HL-60 (cell line): ENCODE data around the gene PON3.

ENCODE experiments used
- DNase-seq, 2 experiments: peaks; one replicate each; pipeline ENCODE4 v3.0.0-alpha.2; 2010 to 2020; ENCODE audit warnings: low read depth in 1 of 2, low spot score in 1 of 2
- H3K27ac ChIP-seq: fragments of 250-450 bp; sonication (Bioruptor Pico); replicated peaks from 2 replicates; pipeline ENCODE4 v1.5.1; 2020; ENCODE audit warnings: mild to moderate bottlenecking, moderate library complexity
- H3K27me3 ChIP-seq: fragments of 250-450 bp; sonication (Bioruptor Pico); 2 replicates; pipeline ENCODE4 v1.5.1; 2021; ENCODE audit warnings: mild to moderate bottlenecking, moderate library complexity; ENCODE audit not compliant: insufficient read depth, poor library complexity, severe bottlenecking
- H3K4me3 ChIP-seq: replicated peaks from 2 replicates; pipeline ENCODE4 v1.5.1; 2011; ENCODE audit warnings: mild to moderate bottlenecking, control low read depth, low read length; ENCODE audit not compliant: insufficient read depth
- GABPA ChIP-seq: IDR thresholded peaks from 2 replicates; pipeline ENCODE4 v1.6.1; 2012; ENCODE audit warnings: low read depth
- POLR2AphosphoS5 ChIP-seq: IDR thresholded peaks from 2 replicates; pipeline ENCODE4 v1.6.1; 2012; ENCODE audit warnings: low read depth
- SPI1 ChIP-seq: IDR thresholded peaks from 2 replicates; pipeline ENCODE4 v1.6.1; 2012; ENCODE audit warnings: low read depth, mild to moderate bottlenecking, borderline replicate concordance
- TF ChIP-seq, protein P1 (sequence below): IDR thresholded peaks from 2 replicates; pipeline ENCODE4 v1.6.1; 2012; ENCODE audit warnings: low read depth; ENCODE audit not compliant: insufficient replicate concordance
- TF ChIP-seq, protein P2 (sequence below): IDR thresholded peaks from one replicate; pipeline ENCODE4 v1.5.1; 2011; ENCODE audit warnings: low read length, control low read depth, inconsistent platforms; ENCODE audit not compliant: insufficient read depth

The PON3 gene

DNA sequence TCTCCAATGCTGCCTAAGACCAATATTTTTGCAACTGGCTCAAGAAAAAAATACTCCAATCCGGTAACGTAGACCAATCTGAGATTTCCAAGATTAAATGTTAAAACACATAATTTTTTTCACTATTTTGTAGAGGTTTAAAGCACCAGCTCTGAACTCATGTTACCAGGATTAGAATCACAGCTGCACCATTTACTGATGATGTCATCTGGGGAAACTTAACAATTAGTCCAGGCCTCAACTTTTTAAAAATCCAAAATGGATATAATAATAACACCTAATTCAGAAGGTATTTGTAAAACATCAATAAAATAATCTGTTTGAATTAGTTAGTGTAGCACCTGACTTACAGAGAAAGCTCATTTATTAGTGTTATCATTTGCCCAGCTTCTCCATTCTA is 86.2 kb downstream of the PON3 start:
- H3K4me3 ChIP-seq: no peak overlapping the region
- no peak for TF ChIP-seq SPI1
- no peak for TF ChIP-seq GABPA
- TF ChIP-seq, protein P1, sequence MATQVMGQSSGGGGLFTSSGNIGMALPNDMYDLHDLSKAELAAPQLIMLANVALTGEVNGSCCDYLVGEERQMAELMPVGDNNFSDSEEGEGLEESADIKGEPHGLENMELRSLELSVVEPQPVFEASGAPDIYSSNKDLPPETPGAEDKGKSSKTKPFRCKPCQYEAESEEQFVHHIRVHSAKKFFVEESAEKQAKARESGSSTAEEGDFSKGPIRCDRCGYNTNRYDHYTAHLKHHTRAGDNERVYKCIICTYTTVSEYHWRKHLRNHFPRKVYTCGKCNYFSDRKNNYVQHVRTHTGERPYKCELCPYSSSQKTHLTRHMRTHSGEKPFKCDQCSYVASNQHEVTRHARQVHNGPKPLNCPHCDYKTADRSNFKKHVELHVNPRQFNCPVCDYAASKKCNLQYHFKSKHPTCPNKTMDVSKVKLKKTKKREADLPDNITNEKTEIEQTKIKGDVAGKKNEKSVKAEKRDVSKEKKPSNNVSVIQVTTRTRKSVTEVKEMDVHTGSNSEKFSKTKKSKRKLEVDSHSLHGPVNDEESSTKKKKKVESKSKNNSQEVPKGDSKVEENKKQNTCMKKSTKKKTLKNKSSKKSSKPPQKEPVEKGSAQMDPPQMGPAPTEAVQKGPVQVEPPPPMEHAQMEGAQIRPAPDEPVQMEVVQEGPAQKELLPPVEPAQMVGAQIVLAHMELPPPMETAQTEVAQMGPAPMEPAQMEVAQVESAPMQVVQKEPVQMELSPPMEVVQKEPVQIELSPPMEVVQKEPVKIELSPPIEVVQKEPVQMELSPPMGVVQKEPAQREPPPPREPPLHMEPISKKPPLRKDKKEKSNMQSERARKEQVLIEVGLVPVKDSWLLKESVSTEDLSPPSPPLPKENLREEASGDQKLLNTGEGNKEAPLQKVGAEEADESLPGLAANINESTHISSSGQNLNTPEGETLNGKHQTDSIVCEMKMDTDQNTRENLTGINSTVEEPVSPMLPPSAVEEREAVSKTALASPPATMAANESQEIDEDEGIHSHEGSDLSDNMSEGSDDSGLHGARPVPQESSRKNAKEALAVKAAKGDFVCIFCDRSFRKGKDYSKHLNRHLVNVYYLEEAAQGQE: no peak
- TF ChIP-seq POLR2AphosphoS5: no peak
- TF ChIP-seq, protein P2, sequence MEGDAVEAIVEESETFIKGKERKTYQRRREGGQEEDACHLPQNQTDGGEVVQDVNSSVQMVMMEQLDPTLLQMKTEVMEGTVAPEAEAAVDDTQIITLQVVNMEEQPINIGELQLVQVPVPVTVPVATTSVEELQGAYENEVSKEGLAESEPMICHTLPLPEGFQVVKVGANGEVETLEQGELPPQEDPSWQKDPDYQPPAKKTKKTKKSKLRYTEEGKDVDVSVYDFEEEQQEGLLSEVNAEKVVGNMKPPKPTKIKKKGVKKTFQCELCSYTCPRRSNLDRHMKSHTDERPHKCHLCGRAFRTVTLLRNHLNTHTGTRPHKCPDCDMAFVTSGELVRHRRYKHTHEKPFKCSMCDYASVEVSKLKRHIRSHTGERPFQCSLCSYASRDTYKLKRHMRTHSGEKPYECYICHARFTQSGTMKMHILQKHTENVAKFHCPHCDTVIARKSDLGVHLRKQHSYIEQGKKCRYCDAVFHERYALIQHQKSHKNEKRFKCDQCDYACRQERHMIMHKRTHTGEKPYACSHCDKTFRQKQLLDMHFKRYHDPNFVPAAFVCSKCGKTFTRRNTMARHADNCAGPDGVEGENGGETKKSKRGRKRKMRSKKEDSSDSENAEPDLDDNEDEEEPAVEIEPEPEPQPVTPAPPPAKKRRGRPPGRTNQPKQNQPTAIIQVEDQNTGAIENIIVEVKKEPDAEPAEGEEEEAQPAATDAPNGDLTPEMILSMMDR: no peak
- H3K27ac ChIP-seq: no peak overlapping the region
- DNase-seq: no peak
- H3K27me3 ChIP-seq: no peaks in the 10 kb centered on the region
